MCF 10A (cell line): ENCODE data around the gene C2CD4C. TPM values are rescaled to one million over a fixed set of nuclear protein-coding genes. Genes with fewer than 3 reads are reported as not detected.

ENCODE experiments used
- BruUV-seq: library from RNA; stranded (reverse); fragments of 400-500 nt; replicated peaks from 2 replicates; lab custom pipeline; 2021; lab: Mats Ljungman, UMichigan
- CTCF ChIA-PET: fragments of 300-600 bp; sonication (Branson Sonifier 250); formaldehyde crosslinking; extraction: SDS; loops from one replicate; lab custom pipeline; 2021; ENCODE audit warnings: antibody characterized with exemption, inconsistent platforms; lab: Yijun Ruan, JAX
- POLR2A ChIA-PET: fragments of 300-600, 350-650 bp; sonication (Branson Sonifier 250); formaldehyde crosslinking; extraction: SDS; loops from one replicate; lab custom pipeline; 2020; ENCODE audit warnings: antibody characterized with exemption, inconsistent platforms; lab: Yijun Ruan, JAX
- DNase-seq: peaks from one replicate; pipeline ENCODE4 v3.0.0-alpha.2; 2018; ENCODE audit not compliant: unreplicated experiment
- H3K27ac Mint-ChIP-seq: one replicate; pipeline ENCODE4 v1.8.0; 2022; ENCODE audit warnings: mild to moderate bottlenecking, low read depth, mixed read lengths; ENCODE audit not compliant: unreplicated experiment
- H3K27me3 Mint-ChIP-seq: one replicate; pipeline ENCODE4 v1.8.0; 2022; ENCODE audit warnings: mixed read lengths; ENCODE audit not compliant: insufficient read depth, unreplicated experiment
- H3K36me3 Mint-ChIP-seq: one replicate; pipeline ENCODE4 v1.8.0; 2022; ENCODE audit warnings: mild to moderate bottlenecking, moderate library complexity, mixed read lengths; ENCODE audit not compliant: insufficient read depth, unreplicated experiment
- H3K4me1 Mint-ChIP-seq: one replicate; pipeline ENCODE4 v1.8.0; 2022; ENCODE audit warnings: mixed read lengths; ENCODE audit not compliant: insufficient read depth, unreplicated experiment
- H3K4me3 Mint-ChIP-seq: one replicate; pipeline ENCODE4 v1.8.0; 2022; ENCODE audit warnings: mild to moderate bottlenecking, moderate library complexity, mixed read lengths; ENCODE audit not compliant: unreplicated experiment
- H3K9me3 Mint-ChIP-seq: one replicate; pipeline ENCODE4 v1.8.0; 2022; ENCODE audit warnings: mixed read lengths; ENCODE audit not compliant: unreplicated experiment
- intact Hi-C: fragments of 100-400 bp; cut with micrococcal nuclease; formaldehyde crosslinking; loops from 2 replicates; pipeline ENCODE4 v1.14.1; 2022
- total RNA-seq: library from RNA; stranded (reverse); gene quantifications from 2 replicates; pipeline ENCODE4 v1.2.3, GENCODE V29; 2022
- TF ChIP-seq, protein P1 (sequence below): fragments of 200-600 bp; IDR thresholded peaks from one replicate; pipeline ENCODE4 v1.8.0; 2022; ENCODE audit warnings: antibody characterized with exemption, mild to moderate bottlenecking; ENCODE audit not compliant: unreplicated experiment

C2CD4C gene
- total RNA-seq, 1 experiment from 2014 or later = 0.49 TPM

DNA sequence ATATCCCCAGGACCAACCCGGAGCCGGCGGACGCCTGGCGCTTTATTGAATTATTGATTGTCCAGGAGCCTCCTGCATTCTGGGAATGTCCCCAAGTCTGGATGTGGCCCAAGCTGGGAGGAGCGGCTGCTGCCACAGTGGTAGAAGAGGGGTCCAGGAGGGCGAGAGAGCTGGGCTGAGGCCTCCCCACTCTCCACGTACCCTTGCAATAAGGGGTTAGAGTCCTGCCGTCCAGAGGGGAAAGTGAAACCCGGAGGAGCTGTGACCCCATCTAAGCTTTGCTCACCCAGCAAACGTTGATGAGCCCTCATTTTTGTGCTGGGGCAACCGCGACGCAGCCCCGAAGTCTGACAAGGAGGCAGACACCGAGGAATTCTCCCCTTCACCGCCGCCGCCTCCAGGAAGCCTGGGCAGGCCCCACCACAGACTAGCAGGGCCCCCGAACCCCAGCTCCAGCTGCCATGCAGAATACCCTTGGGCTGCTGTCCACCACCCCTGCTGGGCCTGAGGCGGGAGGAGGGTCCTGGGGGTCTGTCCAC lies 1.4 kb upstream of the C2CD4C start:
- H3K27ac Mint-ChIP-seq = no peak overlapping the region
- BruUV-seq = no TSS peak
- no peak overlapping the region for H3K4me3 Mint-ChIP-seq
- no peaks in the 10 kb centered on the region for H3K36me3 Mint-ChIP-seq
- H3K4me1 Mint-ChIP-seq = peaks cover 6% of the 10 kb centered on the region
- ChIA-PET POLR2A (no interaction called here), CTCF (no interaction called here)
- DNase-seq = no peak
- H3K9me3 Mint-ChIP-seq = no peaks in the 10 kb centered on the region
- TF ChIP-seq, protein P1, sequence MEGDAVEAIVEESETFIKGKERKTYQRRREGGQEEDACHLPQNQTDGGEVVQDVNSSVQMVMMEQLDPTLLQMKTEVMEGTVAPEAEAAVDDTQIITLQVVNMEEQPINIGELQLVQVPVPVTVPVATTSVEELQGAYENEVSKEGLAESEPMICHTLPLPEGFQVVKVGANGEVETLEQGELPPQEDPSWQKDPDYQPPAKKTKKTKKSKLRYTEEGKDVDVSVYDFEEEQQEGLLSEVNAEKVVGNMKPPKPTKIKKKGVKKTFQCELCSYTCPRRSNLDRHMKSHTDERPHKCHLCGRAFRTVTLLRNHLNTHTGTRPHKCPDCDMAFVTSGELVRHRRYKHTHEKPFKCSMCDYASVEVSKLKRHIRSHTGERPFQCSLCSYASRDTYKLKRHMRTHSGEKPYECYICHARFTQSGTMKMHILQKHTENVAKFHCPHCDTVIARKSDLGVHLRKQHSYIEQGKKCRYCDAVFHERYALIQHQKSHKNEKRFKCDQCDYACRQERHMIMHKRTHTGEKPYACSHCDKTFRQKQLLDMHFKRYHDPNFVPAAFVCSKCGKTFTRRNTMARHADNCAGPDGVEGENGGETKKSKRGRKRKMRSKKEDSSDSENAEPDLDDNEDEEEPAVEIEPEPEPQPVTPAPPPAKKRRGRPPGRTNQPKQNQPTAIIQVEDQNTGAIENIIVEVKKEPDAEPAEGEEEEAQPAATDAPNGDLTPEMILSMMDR = no peak
- H3K27me3 Mint-ChIP-seq = peaks cover 11% of the 10 kb centered on the region
- intact Hi-C loops = no loop called here

DNA sequence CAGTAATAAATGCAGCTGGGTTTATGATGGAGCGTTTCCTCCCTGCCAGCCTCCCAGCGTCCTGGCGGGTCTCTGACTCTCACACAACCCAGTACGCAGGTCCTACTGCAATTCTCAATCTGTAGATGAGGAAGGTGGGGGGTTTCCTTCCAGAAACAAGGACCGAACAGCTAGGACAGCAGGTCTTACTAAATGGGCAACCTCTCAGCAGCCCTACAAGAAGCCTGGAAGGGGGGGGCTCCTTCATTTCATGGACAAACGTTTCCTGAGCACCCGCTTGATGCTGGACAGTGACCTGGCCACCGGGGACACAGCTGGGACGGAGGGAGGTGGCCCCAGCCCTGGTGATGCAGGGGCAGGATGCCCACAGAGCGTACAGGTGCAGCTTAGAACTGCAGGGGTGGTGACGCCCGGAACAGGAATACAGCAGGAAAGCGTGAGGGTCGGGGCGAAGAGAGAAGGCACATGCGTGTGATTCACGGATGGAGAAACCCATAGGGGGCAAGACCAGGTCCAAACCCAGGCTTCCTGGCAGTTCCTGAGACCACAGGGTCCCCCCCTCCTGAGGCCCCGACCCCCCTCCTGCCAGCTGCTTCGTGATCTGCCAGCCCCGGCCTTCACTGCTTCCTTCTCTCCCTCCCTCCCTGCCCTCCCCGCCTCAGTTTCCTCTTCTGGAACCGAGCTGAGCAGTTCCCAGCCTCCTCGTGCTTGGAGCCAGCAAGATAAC lies 732 bp upstream of the C2CD4C start:
- POLR2A ChIA-PET = no interaction called here
- Mint-ChIP-seq H3K9me3 (no peaks in the 10 kb centered on the region), H3K27me3 (peaks cover 11% of the 10 kb centered on the region), H3K4me3 (peak overlapping the region; percentile 67), H3K27ac (no peak overlapping the region), H3K4me1 (peaks cover 6% of the 10 kb centered on the region), H3K36me3 (no peaks in the 10 kb centered on the region)
- intact Hi-C loops = no loop called here
- DNase-seq = no peak
- BruUV-seq = no TSS peak
- CTCF ChIA-PET = no interaction called here
- TF ChIP-seq, protein P1 = no peak

DNA sequence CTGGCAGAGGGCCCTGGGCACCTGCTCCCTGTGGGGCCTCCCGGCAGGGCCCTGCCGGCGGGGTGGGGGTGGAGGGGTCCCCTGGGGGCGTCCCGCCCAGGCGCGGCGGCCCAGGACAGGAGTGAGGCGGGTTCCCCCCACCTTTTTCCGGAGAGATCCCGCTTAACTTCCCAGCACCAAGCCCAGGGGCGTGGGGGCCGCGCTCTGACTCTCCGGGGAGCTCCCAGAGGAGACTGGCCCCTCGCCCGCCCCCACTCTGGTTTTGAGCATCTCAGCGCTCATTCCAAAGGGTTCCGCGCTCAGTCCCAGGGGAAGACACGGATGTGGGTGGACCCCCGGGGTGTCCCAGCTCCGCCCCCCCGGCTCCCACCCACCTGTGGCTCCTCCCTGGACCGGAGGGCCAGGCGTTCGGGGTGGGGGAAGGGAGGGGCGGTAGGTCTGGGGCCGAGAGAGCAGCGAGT lies 476 bp downstream of the C2CD4C start:
- H3K36me3 Mint-ChIP-seq = no peaks in the 10 kb centered on the region
- no peak overlapping the region for H3K27ac Mint-ChIP-seq
- H3K4me1 Mint-ChIP-seq = peaks cover 6% of the 10 kb centered on the region
- intact Hi-C loops = no loop called here
- BruUV-seq = no TSS peak
- ChIA-PET CTCF (interaction anchor here (0.6 kb wide), 1 partner anchor 101 kb away, joined by 3 read pairs; no protein-coding TSS in a partner anchor), POLR2A (no interaction called here)
- H3K27me3 Mint-ChIP-seq = peaks cover 11% of the 10 kb centered on the region
- DNase-seq = no peak
- H3K4me3 Mint-ChIP-seq = peak overlapping the region; percentile 52
- TF ChIP-seq, protein P1 = no peak
- H3K9me3 Mint-ChIP-seq = no peaks in the 10 kb centered on the region

GRCh38 chr19:407511-408440 lies 1.2 kb downstream of the C2CD4C start:
- no peak for DNase-seq

More at GRCh38 chr19:407511-408440, 1.2 kb downstream of the C2CD4C start:
- Mint-ChIP-seq H3K36me3 (no peaks in the 10 kb centered on the region), H3K4me3 (peak overlapping the region; percentile 52), H3K9me3 (no peaks in the 10 kb centered on the region), H3K27me3 (peaks cover 18% of the 10 kb centered on the region), H3K4me1 (peaks cover 6% of the 10 kb centered on the region), H3K27ac (no peak overlapping the region)
- ChIA-PET CTCF (interaction anchor here (0.6 kb wide), 1 partner anchor 102 kb away, joined by 3 read pairs; no protein-coding TSS in a partner anchor), POLR2A (no interaction called here)
- TF ChIP-seq, protein P1 = no peak
- no TSS peak for BruUV-seq
- intact Hi-C loops = no loop called here
